Germinal center (tissue), 1 donor: ENCODE results near the gene TMEM234.

Source experiments
- DNase-seq: peaks from one replicate; pipeline ENCODE4 v3.0.0; 2012; ENCODE audit warnings: mixed read lengths, low spot score

Gene TMEM234

GRCh38 chr1:32172621-32173245, 49.4 kb downstream of the TMEM234 start:
- no peak for DNase-seq

GRCh38 chr1:32170991-32171390, 51.2 kb downstream of the TMEM234 start:
- DNase-seq, result no peak
